Calu3 (cell line): Measurements from ENCODE around the gene NDUFB5. TPM values are rescaled to one million over a fixed set of nuclear protein-coding genes. Genes with fewer than 3 reads are reported as not detected.

Source experiments
- BruUV-seq: library from RNA; stranded (reverse); fragments of 400-500 nt; replicated peaks from 2 replicates; lab custom pipeline; 2021; lab: Mats Ljungman, UMichigan
- CTCF ChIA-PET: fragments of 300-600 bp; sonication (Branson Sonifier 250); formaldehyde crosslinking; loops from one replicate; lab custom pipeline; 2022; ENCODE audit warnings: antibody characterized with exemption; lab: Charles Lee
- DNase-seq: peaks from one replicate; pipeline ENCODE4 v3.0.0; 2022
- H3K27ac Mint-ChIP-seq: one replicate; pipeline ENCODE4 v1.8.0; 2022; ENCODE audit warnings: mixed read lengths; ENCODE audit not compliant: unreplicated experiment
- H3K27me3 Mint-ChIP-seq: one replicate; pipeline ENCODE4 v1.8.0; 2022; ENCODE audit warnings: mixed read lengths; ENCODE audit not compliant: unreplicated experiment
- H3K36me3 Mint-ChIP-seq: one replicate; pipeline ENCODE4 v1.8.0; 2022; ENCODE audit warnings: mild to moderate bottlenecking, moderate library complexity, mixed read lengths; ENCODE audit not compliant: insufficient read depth, unreplicated experiment
- H3K4me1 Mint-ChIP-seq: one replicate; pipeline ENCODE4 v1.8.0; 2022; ENCODE audit warnings: mild to moderate bottlenecking, low read depth, mixed read lengths; ENCODE audit not compliant: unreplicated experiment
- H3K4me3 Mint-ChIP-seq: one replicate; pipeline ENCODE4 v1.8.0; 2022; ENCODE audit warnings: mild to moderate bottlenecking, low read depth, moderate library complexity, mixed read lengths; ENCODE audit not compliant: unreplicated experiment
- H3K9me3 Mint-ChIP-seq: one replicate; pipeline ENCODE4 v1.8.0; 2022; ENCODE audit warnings: low read depth, mixed read lengths; ENCODE audit not compliant: unreplicated experiment
- CTCF ChIP-seq: fragments of 200-600 bp; IDR thresholded peaks from one replicate; pipeline ENCODE4 v1.8.0; 2022; ENCODE audit warnings: antibody characterized with exemption; ENCODE audit not compliant: unreplicated experiment
- intact Hi-C: fragments of 100-400 bp; cut with micrococcal nuclease; formaldehyde crosslinking; loops from one replicate; pipeline ENCODE4 v1.10.0; 2022; ENCODE audit not compliant: unreplicated experiment
- total RNA-seq: library from RNA; stranded (reverse); gene quantifications from 2 replicates; pipeline ENCODE4 v1.2.3, GENCODE V29; 2022

NDUFB5 gene
- total RNA-seq, 1 experiment from 2014 or later, result 146 TPM

GRCh38 chr3:179663093-179663492, 58.5 kb downstream of the NDUFB5 start:
- BruUV-seq, result no TSS peak
- no peaks in the 10 kb centered on the region for H3K9me3 Mint-ChIP-seq
- CTCF ChIA-PET, result interaction anchor here (1.1 to 1.5 kb wide), 2 partner anchors 10 to 13 kb away, joined by 4 read pairs; no protein-coding TSS in a partner anchor
- intact Hi-C loops, result no loop called here
- H3K27me3 Mint-ChIP-seq, result no peaks in the 10 kb centered on the region
- H3K36me3 Mint-ChIP-seq, result no peaks in the 10 kb centered on the region
- H3K4me1 Mint-ChIP-seq, result peaks cover 14% of the 10 kb centered on the region
- DNase-seq, result no peak
- H3K4me3 Mint-ChIP-seq, result no peak overlapping the region
- no peak for TF ChIP-seq CTCF
- H3K27ac Mint-ChIP-seq, result no peak overlapping the region

- Mint-ChIP-seq H3K9me3 (peaks cover 3% of the 10 kb centered on the region), H3K4me1 (peaks cover 8% of the 10 kb centered on the region), H3K4me3 (no peak overlapping the region), H3K27ac (no peak overlapping the region), H3K27me3 (no peaks in the 10 kb centered on the region), H3K36me3 (no peaks in the 10 kb centered on the region)
- CTCF ChIA-PET, result no interaction called here
- intact Hi-C loops, result no loop called here
- DNase-seq, result no peak
- BruUV-seq, result no TSS peak
- no peak for TF ChIP-seq CTCF
Measured at GRCh38 chr3:179666030-179666429, 61.4 kb downstream of the NDUFB5 start.

DNA sequence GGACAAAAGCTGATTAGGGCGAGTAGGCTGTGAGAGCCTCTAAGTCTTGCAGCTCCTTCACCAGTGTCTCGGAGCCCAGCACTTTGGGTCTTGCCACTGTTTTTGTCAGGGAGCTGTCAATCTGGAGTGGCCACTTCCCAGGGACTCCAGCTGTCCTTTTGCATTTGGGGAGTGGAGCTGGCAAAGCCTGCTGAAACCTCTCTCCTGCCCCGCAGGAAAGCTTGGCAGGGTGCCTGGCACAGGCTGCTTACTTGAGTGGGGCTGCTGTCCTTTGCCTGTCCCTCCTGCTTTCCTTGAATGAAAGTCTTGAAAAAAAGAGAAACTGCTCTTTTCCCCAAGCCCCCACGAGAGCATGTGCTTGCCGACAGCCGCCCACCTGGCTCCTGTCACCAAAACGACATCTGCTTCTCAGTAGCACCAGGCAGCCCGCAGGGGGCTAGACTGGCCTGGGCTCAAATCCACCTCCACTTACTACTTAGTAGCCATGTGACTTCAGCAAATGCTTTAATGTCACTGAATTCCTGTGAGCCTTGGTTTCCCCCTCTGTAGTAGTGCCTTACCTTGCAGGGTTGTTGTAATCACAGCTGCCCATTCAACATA, 61.9 kb downstream of the NDUFB5 start:
- CTCF ChIA-PET, result no interaction called here
- intact Hi-C loops, result no loop called here
- no TSS peak for BruUV-seq
- DNase-seq, result no peak
- Mint-ChIP-seq H3K36me3 (no peaks in the 10 kb centered on the region), H3K27ac (no peak overlapping the region), H3K27me3 (no peaks in the 10 kb centered on the region), H3K4me1 (peaks cover 8% of the 10 kb centered on the region), H3K9me3 (peaks cover 3% of the 10 kb centered on the region), H3K4me3 (no peak overlapping the region)
- no peak for TF ChIP-seq CTCF

- Mint-ChIP-seq H3K36me3 (no peaks in the 10 kb centered on the region), H3K4me1 (peaks cover 13% of the 10 kb centered on the region), H3K9me3 (peaks cover 3% of the 10 kb centered on the region), H3K4me3 (no peak overlapping the region), H3K27ac (no peak overlapping the region), H3K27me3 (no peaks in the 10 kb centered on the region)
- no peak for TF ChIP-seq CTCF
- no TSS peak for BruUV-seq
- CTCF ChIA-PET, result no interaction called here
- intact Hi-C loops, result no loop called here
- DNase-seq, result no peak
Measured at GRCh38 chr3:179668429-179668828, 63.8 kb downstream of the NDUFB5 start.
